ENCODE data around the gene MACROH2A2. TPM values are rescaled to one million over a fixed set of nuclear protein-coding genes. Genes with fewer than 3 reads are reported as not detected.

Gene MACROH2A2
- total RNA-seq, 1 experiment from 2014 or later: 11.3 TPM

DNA sequence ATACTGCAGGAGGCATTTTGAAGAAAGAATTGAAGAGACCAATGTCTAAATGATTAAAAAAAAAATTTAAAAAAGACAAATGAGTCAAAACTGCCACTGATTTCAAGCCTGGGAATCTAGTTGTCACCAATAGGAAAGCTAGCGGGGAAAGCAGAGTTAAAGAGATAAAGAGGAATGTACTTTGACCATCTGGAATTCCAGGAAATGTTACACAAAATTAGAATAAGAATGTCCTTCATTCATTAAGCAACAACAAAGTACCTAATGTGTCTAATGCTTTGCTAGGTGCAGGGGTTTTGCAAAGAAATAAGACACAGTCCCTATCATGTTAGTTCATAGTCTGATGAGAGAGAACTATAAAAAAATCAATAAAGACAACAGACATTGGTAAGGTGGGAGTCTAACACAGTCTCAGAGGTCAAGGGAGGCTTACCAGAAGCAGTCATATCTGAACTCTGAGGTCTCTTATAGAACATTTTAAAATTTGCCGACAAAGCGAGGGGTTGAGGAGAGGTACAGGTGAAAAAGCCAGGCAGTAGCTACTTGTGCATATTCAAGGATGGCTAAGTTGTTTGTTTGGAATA, 102.7 kb downstream of the MACROH2A2 start:
- peaks cover 3% of the 10 kb centered on the region for H4K20me1 ChIP-seq (ENCODE audit: control insufficient read depth, insufficient read depth, insufficient read length)
- Mint-ChIP-seq H3K27ac (peak overlapping the region in 1 of 3 experiments; percentile 85; a peak in 4 of 7 replicates), H3K4me3 (no peak overlapping the region), H3K36me3 (ENCODE audit: insufficient read depth in 1 of 3, low read depth in 3 of 3) (peaks cover 40 to 82% (median 82%) of the 10 kb centered on the region in 3 experiments; a peak in 6 of 7 replicates), H3K9me3 (no peaks in the 10 kb centered on the region), H3K4me1 (peaks cover 0 to 10% of the 10 kb centered on the region in 2 experiments; a peak in 3 of 4 replicates), H3K27me3 (ENCODE audit: low read depth) (no peaks in the 10 kb centered on the region)
- no peak overlapping the region for H3K4me2 ChIP-seq (ENCODE audit: insufficient read depth, insufficient read length, low read length)
- no peaks in the 10 kb centered on the region for H3K4me1 ChIP-seq (ENCODE audit: insufficient read depth, low read length)
- H3K18ac ChIP-seq (ENCODE audit: insufficient read length, low read depth, low read length): no peak overlapping the region
- no peak overlapping the region for H4K5ac ChIP-seq (ENCODE audit: insufficient read length, low read depth, low read length)
- H3K9ac ChIP-seq (ENCODE audit: extremely low read depth, insufficient read length, low read length): no peak overlapping the region
- no peaks in the 10 kb centered on the region for H3K23me2 ChIP-seq (ENCODE audit: insufficient read length, low read depth, low read length, poor library complexity, severe bottlenecking)
- H3K56ac ChIP-seq (ENCODE audit: insufficient read length, low read depth, low read length): no peak overlapping the region
- H3K27me3 ChIP-seq (ENCODE audit: insufficient read depth, low read length): no peaks in the 10 kb centered on the region
- no peak overlapping the region for H4K8ac ChIP-seq (replicated peaks; ENCODE audit: insufficient read length, low read depth, low read length)
- no peak overlapping the region for H2BK20ac ChIP-seq (ENCODE audit: low read depth, low read length, poor library complexity, severe bottlenecking)
- no peak overlapping the region for H3K23ac ChIP-seq (ENCODE audit: insufficient read length, low read depth, low read length)
- TF ChIP-seq, protein P1, sequence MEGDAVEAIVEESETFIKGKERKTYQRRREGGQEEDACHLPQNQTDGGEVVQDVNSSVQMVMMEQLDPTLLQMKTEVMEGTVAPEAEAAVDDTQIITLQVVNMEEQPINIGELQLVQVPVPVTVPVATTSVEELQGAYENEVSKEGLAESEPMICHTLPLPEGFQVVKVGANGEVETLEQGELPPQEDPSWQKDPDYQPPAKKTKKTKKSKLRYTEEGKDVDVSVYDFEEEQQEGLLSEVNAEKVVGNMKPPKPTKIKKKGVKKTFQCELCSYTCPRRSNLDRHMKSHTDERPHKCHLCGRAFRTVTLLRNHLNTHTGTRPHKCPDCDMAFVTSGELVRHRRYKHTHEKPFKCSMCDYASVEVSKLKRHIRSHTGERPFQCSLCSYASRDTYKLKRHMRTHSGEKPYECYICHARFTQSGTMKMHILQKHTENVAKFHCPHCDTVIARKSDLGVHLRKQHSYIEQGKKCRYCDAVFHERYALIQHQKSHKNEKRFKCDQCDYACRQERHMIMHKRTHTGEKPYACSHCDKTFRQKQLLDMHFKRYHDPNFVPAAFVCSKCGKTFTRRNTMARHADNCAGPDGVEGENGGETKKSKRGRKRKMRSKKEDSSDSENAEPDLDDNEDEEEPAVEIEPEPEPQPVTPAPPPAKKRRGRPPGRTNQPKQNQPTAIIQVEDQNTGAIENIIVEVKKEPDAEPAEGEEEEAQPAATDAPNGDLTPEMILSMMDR (conservative IDR thresholded peaks at IDR 0.05): no peak
- no peaks in the 10 kb centered on the region for H3K79me1 ChIP-seq (ENCODE audit: insufficient read depth, low read depth, low read length, poor library complexity, severe bottlenecking)
- no peak overlapping the region for H2BK5ac ChIP-seq (ENCODE audit: insufficient read length, low read length)
- no peak overlapping the region for H2BK120ac ChIP-seq (ENCODE audit: low read depth, low read length, poor library complexity, severe bottlenecking)
- no peak for DNase-seq
- no peak overlapping the region for H2BK15ac ChIP-seq (ENCODE audit: low read depth, low read length)
- no peak overlapping the region for H3T11ph ChIP-seq (ENCODE audit: low read length)
- no peaks in the 10 kb centered on the region for H3K9me3 ChIP-seq (ENCODE audit: control insufficient read depth, low read depth, low read length)
- no peak overlapping the region for H2AFZ ChIP-seq (ENCODE audit: low read length)
- WGBS (ENCODE audit: extremely low coverage, insufficient read length, low lambda C conversion rate): no CpG with 5 or more reads among the region's 3 CpGs
- no peak overlapping the region for H2AK5ac ChIP-seq (ENCODE audit: insufficient read length, low read length)
- H3K4ac ChIP-seq (ENCODE audit: low read depth, low read length): no peak overlapping the region
- no peak overlapping the region for H3K27ac ChIP-seq (ENCODE audit: insufficient read length, low read depth, low read length)
- H2BK12ac ChIP-seq (ENCODE audit: insufficient read length, low read depth, low read length): no peak overlapping the region
- no peaks in the 10 kb centered on the region for H3K79me2 ChIP-seq (ENCODE audit: insufficient read depth, low read length)
- H3K14ac ChIP-seq (ENCODE audit: insufficient read depth, low read length): no peak overlapping the region
- H4K91ac ChIP-seq (ENCODE audit: insufficient read length, low read depth, low read length): no peak overlapping the region

Data from H9 (cell line).